NCI-H2171 treated with DMSO at 0.1 percent for 48 hours (cell line): ENCODE measurements around the gene FRMD3.

ENCODE experiments used
- DNase-seq: peaks from one replicate; lab custom pipeline; 2025; lab: John Stamatoyannopoulos, UW

Gene FRMD3

GRCh38 chr9:83472764-83473163 is 65.4 kb downstream of the FRMD3 start:
- no peak for DNase-seq

GRCh38 chr9:83472221-83472665 is 66.0 kb downstream of the FRMD3 start:
- DNase-seq, result peak; percentile 76

DNA sequence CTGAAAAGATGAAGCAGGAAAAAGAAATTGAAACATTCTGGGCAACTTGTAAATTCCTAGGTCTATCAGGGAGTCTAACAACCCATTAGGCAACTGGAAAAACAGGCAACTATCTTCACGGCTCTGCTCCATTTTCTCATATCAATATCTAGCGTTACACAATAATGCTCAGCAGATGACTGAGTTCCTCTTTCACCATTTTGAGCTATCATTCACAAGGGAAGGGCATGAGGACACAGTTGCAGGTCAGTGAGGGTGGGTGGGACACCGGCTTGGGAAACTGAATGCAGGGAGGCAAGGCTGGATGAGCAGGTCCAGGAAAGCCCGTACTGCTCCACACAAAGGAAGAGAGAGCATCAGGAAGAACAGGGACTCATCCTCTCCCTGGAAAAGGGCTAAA is 67.0 kb downstream of the FRMD3 start:
- DNase-seq, result no peak

DNA sequence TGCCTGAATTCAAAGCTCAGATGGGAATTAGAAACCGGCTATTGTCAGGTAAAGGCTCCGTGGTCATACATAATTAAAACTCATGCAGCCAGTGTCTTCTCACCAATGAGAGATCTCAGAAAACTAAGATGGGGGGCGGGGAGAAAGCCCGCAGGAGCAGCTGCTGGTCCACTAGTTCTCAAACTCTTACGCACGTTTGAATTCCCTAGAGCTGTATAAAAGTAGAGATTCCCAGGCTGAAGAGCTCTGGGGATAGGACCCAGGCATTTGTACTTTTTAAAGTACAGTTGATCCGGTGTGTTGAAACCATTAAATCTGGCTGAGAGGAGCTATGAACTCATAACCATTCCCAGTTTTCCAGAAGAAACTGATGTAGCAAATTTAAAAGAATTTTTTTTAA is 68.5 kb downstream of the FRMD3 start:
- DNase-seq, result no peak

DNA sequence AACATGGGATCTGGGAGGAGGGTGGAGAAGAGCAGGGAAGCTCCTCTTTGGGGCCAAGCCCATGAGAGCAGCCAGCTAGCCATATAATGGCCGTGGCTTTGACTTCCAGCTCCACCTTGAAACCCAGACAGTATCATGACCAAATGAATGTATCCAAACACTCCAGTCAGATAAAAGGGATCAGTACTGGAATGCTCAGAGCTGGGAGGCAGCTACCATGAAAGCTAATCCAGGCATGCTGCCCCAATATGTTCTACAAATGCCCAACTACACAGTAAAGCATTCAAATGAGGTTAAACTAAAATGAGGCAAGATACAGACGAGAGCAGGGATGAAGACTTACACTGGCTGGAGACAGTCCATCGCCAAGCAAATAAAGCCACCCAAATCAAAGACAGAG is 69.4 kb downstream of the FRMD3 start:
- DNase-seq, result no peak

DNA sequence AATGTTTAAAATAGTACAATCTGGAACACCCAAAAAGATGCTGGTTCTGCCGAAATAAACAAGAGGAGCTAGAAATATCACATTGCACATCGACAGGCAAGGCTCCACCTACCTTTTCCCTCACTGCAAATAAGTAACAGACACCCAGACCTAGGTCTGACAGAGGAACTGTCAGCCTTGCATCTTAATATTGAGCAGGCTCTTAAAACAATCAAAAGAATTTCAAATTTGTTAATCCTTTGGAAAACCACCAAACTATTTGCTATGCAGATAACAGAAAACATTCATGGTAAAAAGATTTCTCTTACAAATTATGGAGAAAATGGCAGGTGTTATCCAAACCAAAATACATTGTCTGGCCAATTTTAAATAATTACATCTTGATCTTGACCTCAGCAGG is 71.3 kb downstream of the FRMD3 start:
- DNase-seq, result peak; percentile 90

DNA sequence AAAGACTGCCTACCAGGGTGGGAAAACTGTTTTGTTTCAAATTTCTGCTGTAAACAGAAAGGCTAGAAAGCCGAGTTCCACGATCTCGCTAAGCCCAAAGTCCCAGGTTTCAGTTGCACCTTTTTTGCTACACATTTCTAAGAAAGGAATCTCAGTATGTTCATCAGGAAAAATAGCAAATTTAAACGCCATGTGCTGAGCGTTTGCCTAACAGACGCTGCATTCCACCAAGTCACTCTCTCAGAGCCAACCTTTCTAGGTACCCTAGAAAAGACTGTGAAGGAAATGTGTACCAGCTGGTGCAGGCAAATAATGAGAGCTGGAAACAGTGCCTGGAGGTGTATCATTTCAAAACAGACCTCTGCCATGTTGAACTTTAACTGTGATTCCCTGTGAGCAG is 71.8 kb downstream of the FRMD3 start:
- DNase-seq, result peak; percentile 94

DNA sequence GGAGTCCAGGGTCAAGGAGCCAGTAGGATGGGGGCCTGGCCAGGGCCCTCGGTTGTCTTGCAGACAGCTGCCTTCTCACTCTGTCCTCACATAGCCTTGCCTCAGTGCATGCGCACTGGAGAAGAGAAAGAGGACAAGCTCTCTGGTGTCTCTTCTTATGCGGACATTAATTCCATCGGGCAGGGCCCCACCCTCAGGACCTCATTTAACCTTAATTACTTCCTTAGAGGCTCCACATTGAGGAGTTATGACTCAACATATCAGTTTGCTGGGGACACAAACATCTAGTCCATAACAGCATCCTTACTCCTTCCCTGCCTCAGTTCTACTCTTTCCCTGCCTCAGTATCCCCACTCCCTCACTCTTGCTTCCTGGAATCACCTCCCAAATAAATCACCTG is 78.4 kb downstream of the FRMD3 start:
- no peak for DNase-seq

DNA sequence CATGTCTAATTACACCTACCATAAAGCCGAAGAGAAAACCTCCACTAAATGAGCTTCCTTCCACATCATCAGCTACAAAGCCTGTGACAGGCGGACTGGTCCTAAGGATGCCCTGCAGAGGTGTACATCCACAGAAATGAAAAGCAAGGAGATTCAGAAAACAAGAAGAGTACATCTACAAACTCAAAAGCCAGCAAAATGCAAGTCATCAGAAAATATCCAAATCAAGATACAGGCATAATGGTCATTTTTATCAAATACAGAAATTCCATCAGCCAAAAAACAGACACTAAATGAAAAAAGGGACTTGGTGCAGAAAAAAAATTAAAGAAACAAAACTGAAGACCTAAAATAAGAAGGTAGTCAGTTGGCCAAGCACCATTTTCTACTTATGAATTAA is 79.7 kb downstream of the FRMD3 start:
- DNase-seq, result no peak

GRCh38 chr9:83457005-83457404 is 81.2 kb downstream of the FRMD3 start:
- DNase-seq, result no peak

- DNase-seq, result no peak
These were observed 82.0 kb downstream of the FRMD3 start for GRCh38 chr9:83456226-83456625.

DNA sequence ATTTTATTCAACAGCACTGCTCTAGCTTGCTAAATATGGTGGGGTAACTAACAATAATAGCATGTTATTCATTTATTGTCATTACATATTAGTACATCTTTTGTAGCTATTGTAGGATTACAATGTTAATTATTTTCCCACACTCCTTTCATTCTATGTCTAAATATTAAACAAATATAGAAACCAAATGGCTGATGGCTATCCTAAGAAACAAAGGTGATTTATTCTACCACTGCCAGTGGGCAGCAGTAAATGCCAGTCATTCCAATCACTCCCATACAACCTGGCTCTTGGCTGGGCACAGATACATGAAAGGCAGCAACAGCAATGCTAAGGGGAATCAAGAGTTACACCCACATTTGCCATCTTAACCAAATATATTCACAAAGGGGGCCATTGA is 84.1 kb downstream of the FRMD3 start:
- no peak for DNase-seq

DNA sequence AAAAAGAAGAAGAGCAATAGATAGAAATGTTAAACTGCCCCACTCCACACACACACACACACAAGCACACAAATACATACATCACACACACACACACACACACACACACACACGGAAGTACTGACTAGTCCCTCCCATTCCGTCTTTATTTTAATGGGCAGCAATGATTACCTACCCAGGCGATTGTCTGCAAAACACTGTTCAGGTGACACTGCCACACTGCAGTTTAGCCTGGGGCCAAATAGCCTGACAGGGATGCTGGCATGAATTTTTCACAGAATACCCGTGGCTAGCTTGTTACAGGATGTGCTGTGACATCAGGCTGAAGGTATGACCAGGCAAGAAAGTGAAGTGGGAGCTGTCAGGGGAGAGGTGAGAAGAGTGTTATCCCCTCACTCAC is 86.9 kb downstream of the FRMD3 start:
- DNase-seq, result no peak

- DNase-seq, result peak; percentile 45
These were observed 88.2 kb downstream of the FRMD3 start for GRCh38 chr9:83449983-83450382.

DNA sequence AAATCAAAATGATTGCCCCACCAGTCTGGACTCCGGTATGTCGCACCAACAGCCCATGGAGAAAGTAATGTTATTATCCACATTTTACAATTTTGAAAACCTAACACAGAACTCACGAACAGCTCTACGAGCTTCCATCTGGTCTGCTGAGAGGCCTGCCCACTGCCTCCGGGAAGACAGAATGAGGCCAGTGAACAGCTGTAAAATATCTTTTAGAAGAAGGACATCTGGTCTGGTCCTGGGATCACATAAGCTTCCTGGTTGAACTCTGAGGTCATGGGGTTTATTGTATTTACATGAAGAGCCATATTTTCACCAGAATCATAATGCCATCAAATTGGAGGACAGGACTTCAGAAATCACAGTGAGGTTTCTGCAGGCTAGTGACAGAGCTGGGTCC is 89.0 kb downstream of the FRMD3 start:
- DNase-seq, result no peak

DNA sequence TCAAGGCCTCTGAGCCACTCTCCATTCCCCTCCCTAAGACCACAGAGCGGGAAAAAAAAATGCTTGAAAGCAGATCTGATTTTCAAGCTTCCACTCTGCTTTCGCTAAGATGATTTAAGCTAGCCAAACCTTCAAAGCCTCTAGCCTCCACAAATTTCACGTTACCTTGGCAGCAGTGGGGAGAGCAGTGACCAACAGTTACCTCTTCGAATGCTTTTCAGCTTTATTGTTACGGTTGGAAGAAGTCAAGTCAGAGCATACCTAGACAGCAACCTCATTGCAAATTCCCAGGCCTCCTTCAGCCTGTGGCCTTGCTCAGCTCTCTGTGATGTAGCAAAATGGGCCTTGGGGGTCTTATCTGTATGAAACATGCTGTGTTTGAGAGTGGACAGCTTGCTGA is 89.6 kb downstream of the FRMD3 start:
- no peak for DNase-seq

DNA sequence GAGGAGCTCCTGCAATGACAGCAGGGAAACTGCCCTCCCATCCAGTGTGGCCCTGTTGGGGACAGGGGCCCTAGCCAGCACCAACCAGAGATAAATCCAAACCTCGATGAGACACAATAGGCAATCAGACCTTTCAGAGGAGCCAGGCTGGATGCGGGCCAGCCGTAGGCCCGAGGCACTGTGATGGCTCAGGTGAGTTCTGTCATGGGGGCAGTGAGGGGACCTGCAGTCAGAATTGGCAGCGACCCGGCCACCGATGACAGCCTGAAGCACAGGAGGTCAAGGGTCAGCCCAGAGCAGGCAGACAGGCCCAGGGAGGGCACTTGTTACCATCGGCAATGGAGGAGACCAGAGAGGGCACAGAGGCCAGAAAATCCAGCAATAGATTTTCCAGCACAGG is 90.8 kb downstream of the FRMD3 start:
- DNase-seq, result no peak

DNA sequence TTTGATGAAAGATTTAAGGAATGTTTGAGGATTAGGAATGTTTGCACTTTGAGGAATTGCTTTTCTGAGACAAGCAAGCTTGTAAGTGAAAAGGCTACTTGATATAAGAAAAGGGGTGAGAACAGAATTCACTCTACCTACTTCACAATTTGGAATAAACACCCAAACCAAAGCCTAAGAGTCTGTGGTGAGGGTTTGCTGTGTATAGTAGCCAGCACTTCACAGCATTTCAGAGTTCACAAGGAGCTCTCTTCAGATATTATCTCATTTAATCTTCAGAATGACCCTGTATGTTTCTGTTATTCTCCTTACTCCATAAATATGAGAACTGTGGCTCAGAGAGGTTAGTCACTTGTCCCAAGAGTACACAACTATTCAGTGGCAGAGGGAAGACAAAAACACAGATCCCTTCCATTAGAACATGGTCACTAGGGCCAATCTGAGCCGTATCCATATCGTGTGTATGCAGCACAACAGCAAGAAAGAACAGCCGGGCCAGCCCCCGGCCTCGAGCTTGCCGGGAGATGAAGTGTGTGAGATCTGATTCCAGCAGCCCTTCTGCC is 92.4 kb downstream of the FRMD3 start:
- DNase-seq, result no peak

DNA sequence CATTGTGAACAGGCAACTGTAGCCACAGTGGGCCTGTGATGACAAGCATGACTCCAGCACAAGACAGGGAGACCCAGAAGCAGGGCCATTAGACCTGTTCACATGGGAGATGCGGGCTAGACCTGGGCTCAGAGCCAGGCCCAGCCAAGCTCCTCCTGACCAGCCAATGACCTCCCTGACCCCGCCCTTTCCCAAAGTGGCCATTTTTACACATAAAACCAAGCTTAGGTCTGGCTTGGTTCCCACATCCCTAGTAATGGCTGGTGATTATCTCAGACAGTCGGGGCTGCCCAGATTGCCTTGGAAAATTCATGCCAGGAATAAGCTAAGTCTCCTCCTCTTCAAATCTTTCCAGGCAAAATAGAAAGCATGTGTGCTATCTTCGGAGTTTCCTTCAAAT is 94.1 kb downstream of the FRMD3 start:
- DNase-seq, result no peak

- no peak for DNase-seq
These were observed 96.8 kb downstream of the FRMD3 start for GRCh38 chr9:83441390-83441789.

DNA sequence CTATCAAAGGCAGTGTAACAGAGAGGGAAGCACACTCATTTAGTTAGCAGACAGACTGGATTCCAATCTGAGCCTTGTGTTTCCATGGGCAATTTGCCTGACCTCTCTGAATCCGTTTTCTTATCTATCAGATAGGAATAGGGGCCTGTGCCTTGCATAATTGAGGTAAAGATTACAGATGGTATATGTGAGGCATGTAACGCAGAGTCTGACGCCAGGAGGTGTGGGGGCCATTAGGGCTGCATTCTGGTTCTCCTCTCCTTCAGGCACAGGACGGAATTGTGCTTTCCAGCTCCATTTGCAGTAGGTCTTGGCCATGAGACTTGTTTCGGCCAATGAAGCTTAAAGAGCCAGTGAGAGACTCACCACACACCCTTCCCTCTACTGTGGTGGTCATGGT is 97.6 kb downstream of the FRMD3 start:
- no peak for DNase-seq

GRCh38 chr9:83435301-83435700 is 102.9 kb downstream of the FRMD3 start:
- DNase-seq, result no peak

DNA sequence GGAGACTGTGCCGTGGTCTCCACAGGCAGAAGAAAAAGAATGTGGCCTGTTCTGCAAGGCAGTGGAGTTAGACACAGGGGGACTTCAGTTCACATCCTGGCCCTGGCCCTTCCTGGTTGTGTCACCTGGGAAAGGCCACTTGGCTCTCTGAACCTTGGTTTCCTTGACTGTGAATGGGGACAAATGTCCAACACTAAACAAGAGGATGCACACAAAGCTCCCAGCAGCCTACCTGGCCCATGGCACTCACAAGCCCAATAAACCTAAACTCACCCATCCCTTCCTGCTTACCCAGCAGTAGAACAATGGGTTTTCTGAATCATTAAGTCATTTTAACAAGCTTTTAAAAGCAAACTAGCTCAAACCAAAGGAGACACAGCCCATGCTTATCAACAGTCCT is 103.9 kb downstream of the FRMD3 start:
- no peak for DNase-seq

DNA sequence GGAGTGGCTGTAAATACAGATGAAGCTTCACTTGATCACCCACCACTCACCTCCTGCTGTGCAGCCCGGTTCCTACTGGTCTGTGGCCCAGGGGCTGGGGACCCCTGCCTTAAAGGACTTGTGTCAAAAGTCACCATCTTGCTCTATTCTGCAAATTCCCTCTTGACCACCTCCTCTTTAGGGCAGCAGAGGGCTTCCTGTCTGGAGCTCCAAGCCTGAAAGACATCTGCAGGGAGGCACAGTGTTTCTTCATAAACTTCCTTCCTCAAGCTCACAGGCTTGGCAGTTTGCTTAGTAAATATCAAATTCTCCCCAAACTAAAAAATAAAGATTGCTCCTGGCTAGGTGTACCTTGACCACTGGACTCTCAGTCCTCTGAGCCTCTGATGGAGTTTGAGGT is 104.4 kb downstream of the FRMD3 start:
- DNase-seq, result no peak
